Stimulated activated CD4-positive, alpha-beta T cell treated with anti-CD3 and anti-CD28 coated beads, Interleukin-1b, Interleukin-23, amount 100 ng/mL, for 4 hours (primary cell): ENCODE measurements around the gene TOM1.
A peak's percentile ranks its signal among the peaks of the same experiment; 100 is the strongest.

ENCODE experiments used
- DNase-seq, 2 donors: peaks; one replicate each; pipeline ENCODE4 v3.0.0-alpha.2; 2020; ENCODE audit warnings: low read depth in 2 of 2

TOM1 gene

DNA sequence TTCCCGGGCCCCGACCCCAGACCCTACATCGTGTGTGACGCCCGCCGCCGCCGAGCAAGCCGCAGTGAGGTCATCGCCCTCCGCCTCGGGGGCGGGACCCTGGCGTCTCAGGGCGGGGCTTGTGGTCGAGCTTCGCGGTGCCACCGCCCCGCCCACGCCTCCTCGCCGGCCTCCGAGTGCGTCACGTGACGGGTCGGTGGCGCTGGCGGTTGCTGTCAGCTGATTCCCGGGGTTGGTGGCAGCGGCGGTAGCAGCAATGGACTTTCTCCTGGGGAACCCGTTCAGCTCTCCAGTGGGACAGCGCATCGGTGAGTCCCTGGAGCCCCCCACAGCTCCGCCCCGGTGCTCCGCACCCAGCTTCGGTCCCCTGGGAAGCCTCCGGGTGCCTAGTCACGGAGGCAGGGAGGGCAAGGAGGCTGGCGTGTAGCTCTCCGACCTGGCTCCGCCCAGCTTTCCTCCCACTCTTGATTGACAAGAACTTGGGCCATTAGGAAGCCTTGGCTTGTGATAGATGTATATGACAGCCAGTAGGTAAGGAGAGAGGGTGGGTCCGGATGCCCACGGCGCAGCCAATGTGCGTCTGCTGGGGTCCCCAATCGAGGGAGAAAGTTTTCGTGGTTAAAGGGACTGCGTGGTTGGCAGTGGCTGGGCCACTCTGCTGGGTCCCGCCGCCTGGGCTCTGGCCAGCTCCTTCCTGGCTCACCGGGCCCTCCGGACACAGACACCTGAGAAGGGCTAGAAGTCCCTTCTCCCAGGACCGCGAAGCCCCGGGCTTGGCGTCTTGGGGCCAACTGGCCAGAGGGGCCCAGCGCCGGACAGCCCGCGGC is at the start of gene TOM1:
Gene TOM1, plus strand, starts transcription at position 222 of the 827 bp plus-strand sequence. Its CDS starts 35 bp downstream, at position 257.
- DNase-seq = peak; percentile 99

DNA sequence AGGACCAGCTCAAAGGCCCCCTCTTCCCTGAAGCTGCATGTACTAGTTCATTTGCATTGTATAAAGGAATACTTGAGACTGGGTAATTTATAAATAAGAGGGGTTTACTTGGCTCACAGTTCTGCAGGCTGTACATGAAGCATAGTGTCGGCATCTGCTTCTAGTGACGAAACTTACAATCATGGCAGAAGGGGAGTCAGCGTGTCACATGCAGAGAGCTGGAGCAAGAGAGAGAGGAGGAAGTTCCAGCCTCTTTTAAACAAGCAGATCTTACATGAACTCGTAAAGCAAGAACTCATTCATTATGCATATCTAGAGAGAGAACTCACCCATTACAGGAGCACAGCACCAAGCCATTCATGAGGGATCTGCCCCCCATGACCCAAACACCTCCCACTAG is 49.5 kb upstream of the TOM1 start:
- DNase-seq = no peak

DNA sequence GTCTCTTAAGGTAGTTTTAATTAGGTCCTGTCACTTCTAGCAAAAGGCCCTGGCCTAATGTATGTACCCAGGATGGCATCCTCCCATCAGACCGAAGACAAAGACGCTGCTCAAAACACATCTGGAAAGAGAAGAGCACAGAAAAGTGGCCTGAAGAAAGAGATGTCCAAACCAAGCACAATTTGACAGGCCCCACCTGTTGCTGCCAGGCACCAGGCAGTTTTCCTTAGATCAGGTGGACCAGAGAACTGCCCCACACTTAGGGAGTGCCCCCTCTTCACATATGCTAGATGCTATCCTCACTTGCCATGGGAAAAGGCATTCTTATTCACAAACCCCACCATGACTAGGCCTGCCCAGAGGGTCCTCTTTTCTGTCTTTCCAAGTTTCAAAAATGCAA is 45.7 kb upstream of the TOM1 start:
- no peak for DNase-seq

DNA sequence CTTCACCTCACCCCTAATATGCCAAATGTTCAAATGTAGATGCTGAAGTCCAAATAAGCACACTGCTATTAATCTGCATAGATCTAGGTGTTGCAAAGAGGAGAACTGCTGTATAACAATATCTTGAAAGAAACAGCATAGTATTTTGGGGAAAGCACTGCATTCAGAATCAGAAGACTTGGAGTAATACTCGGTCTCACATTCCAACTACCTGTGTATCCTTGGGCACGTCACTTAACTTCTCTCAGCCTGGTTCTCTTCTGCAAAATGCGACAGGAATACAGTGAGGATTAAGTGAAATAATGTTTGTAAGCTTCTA is 42.7 kb upstream of the TOM1 start:
- no peak for DNase-seq

DNA sequence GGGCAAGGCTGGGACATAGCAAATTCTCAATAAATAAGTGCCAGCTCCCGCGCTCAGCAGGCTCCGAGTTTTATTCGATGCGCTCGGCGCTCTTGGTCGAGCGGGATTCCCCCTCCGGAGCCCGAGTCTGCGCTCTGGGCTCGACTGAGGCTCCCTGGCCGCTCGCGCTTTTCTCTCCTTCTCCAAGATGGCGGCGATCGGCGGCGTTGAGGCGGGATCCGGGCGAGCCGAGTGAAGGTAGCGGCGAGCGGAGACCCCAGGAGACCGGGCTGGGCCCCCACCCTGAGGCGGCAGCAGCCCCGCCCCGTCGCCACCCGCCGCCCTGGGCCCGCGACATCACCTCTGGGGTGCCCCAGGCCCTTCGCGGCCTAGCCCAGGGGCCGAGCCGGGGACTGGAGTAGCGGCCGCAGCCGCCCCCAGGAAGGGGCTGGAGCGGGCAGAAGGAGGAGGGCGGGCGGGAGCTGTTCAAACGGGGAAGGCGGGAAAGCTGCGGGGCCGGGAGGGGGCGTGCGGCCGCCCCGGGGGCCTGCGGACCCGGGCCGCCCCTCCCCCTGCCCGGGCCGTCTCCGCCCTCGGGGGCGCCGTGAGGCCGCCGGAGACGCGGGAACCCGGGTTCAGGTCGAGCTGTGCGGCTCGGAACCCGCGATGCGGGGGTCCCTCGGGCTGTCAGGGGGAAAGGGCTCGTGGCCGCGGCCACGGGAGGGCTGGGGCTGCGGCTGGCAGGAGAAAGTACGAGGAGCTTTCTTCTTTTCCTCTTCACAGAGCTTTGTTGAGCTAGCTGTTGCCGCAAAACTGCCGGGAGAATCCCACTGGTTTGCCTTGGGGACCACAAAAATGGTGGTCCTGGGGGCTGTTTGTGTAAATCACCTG is 42.1 kb upstream of the TOM1 start, which contains the start of gene HMGXB4:
Gene HMGXB4, plus strand, starts transcription at position 173 of the 870 bp plus-strand sequence. CDS start 4,898 bp downstream, outside the sequence.
- DNase-seq = peak; percentile 79 to 83

DNA sequence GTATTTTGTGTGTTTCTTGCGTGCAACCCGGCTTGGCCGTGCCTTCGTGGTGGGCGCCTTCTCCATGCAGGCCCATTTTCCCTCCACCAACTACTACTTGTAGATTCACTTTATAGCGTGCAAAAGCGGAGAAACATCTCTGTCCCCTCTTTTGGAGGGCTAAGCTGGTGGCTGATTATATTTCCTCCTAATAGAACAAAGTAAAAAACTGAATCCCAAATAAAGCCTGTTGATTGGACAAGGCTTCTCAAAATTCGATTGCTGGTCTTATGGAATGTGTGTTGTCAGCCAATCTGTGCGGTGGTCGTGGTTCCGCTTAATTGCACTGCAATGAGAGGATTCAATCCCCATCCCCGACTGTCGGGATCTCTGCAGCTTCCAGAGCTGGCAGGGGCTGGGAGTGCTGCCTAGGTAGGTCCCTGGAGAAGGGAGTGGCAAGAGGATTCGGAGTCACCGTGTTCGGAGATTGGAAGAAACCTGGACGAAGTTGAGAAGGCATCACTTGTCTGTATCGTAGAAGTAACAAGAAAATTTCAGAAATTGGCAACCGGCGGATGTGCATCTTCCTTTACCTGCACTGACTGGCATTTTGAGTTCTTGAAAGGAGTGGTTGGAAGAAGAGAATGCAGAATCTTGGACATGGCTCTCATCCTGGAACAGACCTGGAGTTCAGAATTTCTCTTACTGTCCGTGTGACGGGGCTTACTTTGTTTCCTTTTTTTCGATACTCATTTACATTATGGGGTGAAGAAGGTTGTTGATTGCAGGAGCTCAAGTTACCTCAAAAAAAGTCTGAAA is 41.3 kb upstream of the TOM1 start:
- DNase-seq = no peak

DNA sequence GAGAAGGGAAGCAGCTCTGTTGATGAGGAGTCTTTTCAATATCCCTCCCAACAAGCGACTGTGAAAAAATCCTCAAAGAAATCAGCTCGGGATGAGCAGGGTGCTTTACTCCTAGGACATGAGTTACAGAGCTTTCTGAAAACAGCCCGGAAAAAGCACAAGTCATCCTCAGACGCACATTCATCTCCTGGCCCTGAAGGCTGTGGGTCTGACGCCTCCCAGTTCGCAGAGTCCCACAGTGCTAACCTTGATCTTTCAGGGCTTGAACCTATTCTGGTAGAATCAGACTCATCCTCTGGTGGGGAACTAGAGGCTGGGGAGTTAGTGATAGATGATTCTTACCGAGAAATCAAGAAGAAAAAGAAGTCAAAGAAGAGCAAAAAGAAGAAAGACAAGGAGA is 34.7 kb upstream of the TOM1 start:
- no peak for DNase-seq

DNA sequence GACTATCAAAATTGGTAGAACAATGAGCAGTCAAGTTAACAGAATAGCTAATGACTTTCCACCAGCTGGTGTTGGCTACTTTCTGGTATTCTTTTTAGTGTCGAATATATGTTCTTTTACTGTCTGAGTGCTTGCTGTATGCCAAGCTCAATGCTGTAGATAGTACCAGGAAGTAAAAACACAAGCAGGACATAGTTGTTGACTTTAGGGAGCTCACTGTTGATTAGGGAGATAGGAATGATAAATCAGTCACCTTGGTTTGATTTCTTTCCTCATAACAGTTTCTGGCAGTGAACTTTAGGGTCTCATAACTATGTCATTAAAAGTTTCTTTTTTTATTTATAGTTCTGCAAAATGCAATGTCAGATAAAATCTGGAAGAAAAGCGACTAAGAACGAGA is 33.4 kb upstream of the TOM1 start:
- no peak for DNase-seq

DNA sequence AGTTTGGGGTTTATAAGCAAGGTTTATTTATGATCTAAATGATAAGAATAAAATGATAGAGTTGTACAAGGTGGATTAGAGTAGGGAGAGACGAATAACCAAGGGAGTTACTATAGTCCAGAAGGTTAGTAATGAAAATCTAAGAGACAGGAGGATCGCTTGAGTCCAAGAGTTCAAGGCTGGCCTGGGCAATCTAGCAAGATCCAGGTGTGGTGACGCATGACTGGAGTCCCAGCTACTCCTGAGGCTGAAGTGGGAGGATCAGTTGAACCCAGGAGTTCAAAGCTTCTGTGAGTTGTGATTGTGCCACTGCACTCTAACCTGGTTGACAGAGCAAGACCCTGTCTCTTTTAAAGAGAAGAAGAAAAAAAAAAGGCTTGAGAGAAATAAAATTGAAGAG is 30.1 kb upstream of the TOM1 start:
- no peak for DNase-seq

DNA sequence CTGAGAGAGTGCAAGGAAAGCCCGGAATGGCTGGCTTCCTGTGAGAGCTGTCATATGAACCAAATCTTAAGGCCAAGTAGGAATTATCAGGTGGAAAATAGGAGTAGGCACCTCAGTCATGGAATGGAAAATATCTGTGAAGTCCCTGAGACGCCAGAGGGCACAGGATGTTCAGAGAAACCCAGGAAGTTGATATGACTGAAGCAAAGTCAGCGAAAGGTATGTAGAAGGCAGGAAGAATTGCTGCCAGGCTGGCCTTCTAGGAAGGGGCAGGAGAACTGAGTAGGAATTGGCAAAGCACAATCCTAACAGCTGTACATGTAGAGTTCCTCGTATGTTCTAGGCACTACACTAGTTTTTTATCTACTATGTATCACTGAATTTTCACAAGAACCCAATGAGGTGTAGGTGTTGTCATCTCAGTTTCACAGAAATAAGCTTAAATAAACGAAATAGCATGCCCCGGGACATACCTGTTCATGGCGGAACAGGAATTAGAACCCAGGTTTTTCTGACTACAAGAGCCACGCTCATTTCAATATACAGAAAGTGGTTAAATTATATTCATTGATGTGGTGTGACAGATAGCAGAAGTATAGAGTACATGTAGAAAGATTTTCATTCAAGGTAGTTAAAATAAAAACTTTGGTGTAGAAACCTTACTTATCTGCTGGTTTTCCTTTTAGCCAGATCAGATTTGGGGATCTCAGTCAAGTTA is 25.4 kb upstream of the TOM1 start:
- DNase-seq = no peak

DNA sequence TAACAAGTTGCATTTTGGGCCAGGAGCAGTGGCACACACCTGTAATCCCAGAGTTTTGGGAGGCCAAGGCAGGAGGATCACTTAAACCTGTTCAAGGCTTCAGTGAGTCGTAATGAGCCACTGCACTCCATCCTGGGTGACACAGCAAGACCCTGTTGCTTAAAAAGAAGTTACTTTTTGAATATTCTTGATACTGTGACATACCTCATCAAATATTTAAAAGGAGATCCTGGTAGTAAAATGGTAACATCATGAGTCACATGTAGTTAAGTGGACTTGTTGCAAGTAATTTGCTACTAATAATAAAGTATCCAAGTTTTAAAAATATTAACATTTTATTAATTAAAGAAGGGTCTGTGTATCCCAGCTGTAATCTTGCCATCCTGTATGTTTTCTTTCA is 24.1 kb upstream of the TOM1 start:
- DNase-seq = no peak

DNA sequence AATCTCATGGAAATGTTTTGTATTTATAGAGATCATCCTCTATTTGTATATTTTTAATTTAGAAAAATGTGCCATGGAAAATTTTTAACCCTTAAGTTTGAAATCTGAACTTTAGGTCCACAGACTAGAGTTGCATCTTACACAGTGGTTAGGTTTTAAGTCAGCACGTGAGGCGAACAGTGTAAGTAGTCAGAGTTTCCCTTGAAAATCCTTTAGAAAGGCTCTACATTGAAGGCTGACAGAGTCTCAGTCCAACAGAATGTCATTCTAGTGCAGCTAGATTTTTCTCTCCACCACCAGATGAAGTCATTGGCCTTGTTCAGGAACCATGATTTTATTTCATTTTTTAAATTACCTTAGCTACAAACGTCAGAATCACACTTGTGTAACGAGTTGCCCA is 23.7 kb upstream of the TOM1 start:
- DNase-seq = no peak

DNA sequence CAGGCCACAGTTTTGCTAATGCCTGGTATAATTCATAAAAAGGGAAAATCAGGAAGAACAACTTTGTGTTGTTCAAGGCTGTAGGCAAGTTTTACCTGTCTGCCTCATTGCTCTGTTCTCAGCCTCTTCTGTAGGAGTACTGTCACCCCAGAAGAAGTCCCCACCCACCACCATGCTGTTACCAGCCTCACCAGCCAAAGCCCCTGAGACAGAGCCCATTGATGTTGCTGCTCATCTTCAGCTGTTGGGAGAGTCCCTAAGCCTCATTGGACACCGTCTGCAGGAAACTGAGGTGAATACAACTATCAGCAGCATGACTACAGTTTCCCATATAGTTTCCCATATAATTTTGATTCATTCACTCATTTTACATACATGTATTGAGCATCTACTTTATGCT is 11.6 kb upstream of the TOM1 start:
- DNase-seq = no peak

DNA sequence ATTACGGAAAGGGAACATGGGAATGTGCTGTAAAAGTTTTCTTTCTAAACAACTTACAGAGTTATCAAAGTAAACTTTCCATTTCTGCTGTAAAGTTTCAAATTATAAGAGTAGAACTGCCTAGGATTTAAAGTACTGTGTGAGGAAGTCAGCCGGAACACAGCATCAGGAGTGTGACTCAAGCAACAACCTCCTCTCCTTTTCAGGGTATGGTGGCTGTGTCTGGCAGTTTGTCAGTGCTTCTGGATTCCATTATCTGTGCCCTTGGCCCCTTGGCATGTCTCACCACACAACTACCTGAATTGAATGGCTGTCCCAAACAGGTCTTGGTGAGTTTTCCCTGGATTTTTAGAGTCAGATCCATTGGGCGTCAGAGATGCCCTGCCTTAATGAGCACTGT is 6.9 kb upstream of the TOM1 start:
- no peak for DNase-seq

DNA sequence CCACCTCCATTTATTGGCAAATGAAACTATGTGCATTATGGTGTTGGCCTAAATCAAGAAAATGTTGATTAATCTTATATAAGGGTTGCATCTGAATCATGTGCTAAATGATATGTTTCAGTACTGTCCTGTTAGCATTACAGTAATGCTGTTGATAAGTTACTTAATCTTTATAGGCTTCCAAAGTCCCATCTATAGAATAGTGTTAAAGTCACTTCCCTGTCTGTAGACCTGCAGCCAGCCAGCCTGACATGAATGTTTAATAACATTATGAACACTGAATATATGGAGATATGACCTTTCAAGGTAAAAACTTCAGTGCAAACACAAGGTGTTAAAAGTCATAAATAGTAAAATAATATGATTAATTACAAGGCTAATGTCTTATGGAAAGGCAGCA is 3.6 kb upstream of the TOM1 start:
- no peak for DNase-seq

DNA sequence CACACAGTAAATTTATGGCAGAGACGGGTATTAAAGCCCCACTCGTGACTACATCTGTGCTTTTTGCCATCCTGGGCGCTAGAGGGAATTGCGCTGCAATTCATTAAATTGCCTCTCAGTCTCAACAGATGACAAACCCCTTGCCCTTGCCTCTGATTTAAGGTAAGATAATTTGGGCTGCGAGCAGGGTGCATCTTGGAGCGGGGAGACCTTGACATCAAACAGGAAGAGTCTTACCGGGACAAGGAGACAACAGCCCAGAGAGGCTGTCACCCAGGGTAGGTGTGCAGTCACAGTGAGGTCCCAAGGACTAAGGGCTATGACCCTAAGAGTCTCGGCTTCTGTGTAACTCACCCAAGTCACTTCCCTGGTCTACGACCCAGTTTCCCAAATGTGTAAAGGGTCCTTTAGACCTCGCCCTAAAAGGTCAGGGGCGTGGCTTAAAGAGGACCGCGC is 449 bp upstream of the TOM1 start:
- peak in 1 of 2 donors; percentile 24 for DNase-seq

DNA sequence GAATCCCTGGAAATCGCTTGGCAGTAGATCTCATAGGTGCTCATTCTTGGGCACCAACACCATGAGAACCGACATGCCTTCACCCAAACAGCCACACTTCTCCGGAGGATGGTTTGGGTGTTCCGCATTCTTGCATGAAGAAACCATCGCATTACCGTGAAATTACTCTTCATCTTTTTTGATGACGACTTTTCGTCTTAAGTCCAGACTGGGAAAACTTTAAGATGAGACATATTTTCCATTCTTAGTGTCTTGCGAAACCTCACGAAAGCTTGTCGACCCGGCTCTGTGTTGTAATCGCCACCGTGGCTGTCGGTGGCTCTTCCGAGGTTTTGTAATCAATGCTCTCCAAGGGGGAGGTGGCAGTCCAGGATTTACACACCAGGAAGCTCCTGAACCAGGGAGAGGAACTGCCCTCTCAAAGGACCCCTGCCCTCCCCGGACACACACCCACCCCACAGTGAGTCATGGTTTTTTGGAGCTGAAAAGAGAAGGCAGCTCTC is 1.7 kb downstream of the TOM1 start:
- DNase-seq = no peak

DNA sequence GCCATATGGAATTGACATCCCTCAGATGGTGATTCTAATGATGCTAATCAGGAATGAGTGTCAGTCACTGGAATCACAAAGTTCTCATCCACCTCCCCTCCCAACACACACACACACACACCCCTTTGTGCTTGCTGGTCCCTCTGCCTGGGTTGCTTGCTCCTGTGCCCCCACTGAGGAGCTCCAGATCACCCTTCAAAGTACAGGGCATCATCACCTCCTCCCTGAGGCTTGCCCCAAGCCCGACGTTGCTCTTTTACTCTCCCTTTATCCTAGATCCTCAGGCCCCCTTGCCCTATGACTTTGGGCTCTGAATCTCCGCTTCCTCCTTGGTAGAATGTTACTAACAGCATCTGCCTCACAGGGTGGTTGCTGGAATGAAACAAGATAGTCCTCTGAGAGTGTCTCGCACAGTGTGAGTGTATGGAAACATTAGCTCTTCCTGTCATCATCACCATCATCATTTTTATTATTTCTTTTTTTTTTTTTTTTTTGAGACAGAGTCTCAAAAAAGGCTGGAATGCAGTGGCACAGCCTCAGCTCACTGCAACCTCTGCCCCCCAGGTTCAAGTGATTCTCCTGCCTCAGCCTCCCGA is 3.4 kb downstream of the TOM1 start:
- no peak for DNase-seq

DNA sequence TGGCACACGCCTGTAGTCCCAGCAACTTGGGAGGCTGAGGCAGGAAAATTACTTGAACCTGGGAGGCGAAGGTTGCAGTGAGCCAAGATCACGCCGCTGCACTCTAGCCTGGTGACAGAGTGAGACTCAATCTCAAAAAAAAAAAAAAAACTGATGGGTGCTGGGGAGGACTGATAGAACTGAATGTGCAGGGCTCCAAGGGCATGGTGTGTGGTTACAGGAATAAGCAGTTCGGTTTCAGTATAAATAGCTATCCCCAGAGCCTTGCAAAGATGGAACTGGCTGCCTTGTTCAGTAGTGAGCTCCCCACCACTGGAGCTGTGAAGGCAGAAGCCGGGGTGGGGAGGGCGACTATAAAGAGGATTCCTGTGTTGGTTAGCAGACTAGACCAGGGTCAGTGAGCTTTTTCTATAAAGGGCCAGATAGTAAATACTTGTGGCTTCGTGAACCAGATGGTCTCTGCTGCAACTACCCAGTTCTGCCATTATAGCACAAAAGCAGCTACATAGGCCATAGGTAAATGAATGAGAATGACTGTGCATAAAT is 5.9 kb downstream of the TOM1 start:
- no peak for DNase-seq

DNA sequence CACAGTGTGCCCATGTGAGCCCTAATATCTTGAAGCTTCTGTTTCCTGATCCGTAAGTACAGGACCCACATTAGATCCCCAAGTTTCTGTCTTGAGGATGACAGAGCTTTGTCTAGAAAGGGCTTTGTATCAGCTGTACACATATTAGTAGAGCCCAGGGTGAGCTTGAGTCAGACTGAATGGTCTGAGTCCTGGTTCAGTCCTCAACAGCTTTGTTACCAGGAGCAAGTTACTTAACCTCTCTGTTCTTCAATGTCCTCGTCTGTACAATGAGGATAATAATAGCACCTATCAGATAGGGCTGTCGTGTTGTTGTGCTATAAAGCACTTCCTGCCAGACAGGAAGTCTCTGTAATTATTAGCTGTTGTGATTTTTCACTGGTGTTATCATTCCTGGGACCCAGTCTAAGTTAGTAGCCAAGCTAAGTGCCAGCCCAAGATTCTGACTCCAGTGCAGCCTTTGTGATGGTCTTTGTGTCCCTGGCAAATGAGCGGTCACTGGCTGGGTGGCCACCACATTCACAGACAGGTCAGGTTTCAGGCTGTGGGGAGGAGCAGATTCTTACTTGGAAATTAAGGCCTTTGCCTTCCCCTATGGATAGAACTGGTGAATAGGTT is 6.8 kb downstream of the TOM1 start:
- DNase-seq = no peak
